HEK293 (cell line): ENCODE results near the gene DGCR2.

Source experiments
- BCL11B ChIP-seq: fragments of 450-650 bp; formaldehyde crosslinking; IDR thresholded peaks from 2 replicates; pipeline ENCODE4 v1.5.1; 2016; ENCODE audit warnings: low read depth, missing biosample characterization, missing genetic modification characterization
- FEZF1 ChIP-seq: fragments of 450-650 bp; formaldehyde crosslinking; IDR thresholded peaks from 2 replicates; pipeline ENCODE4 v1.5.1; 2016; ENCODE audit warnings: missing biosample characterization, missing genetic modification characterization
- ZFP37 ChIP-seq: fragments of 450-650 bp; formaldehyde crosslinking; IDR thresholded peaks from 2 replicates; pipeline ENCODE4 v1.5.1; 2016; ENCODE audit warnings: missing biosample characterization, missing genetic modification characterization
- ZNF654 ChIP-seq: fragments of 450-650 bp; formaldehyde crosslinking; IDR thresholded peaks from 2 replicates; pipeline ENCODE4 v1.5.1; 2016; ENCODE audit warnings: low read depth, missing biosample characterization, missing genetic modification characterization
- ZNF768 ChIP-seq: fragments of 450-650 bp; formaldehyde crosslinking; IDR thresholded peaks from 2 replicates; pipeline ENCODE4 v1.5.1; 2018; ENCODE audit warnings: missing biosample characterization, mild to moderate bottlenecking, missing genetic modification characterization
- ZNF830 ChIP-seq: fragments of 450-650 bp; IDR thresholded peaks from 2 replicates; pipeline ENCODE4 v1.5.0; 2018; ENCODE audit warnings: missing biosample characterization, missing genetic modification characterization, low read depth, mild to moderate bottlenecking, moderate library complexity
- TF ChIP-seq, protein P1 (sequence below): fragments of 450-650 bp; formaldehyde crosslinking; IDR thresholded peaks from 2 replicates; pipeline ENCODE4 v1.5.1; 2016; ENCODE audit warnings: missing biosample characterization, missing genetic modification characterization

DNA sequence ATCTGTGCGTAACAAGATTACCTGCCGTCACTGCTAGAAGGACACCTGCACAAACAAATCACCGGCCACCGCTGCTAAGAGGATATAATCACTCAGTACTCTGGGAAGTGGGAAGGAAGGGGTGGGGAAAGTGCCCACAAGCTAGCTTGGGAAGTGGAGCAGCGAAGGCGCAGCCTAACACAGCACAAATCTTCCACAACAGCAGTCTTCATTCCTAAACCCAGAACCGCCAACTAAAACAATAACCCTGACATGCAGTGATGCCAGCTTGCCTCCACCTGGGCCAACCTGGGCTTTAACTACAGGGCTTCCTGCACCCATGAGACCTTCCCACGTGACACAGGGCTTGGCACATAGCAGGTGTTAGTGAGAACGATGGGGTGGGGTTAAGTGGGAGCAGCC lies 5.1 kb downstream of the DGCR2 start:
- TF ChIP-seq, protein P1, sequence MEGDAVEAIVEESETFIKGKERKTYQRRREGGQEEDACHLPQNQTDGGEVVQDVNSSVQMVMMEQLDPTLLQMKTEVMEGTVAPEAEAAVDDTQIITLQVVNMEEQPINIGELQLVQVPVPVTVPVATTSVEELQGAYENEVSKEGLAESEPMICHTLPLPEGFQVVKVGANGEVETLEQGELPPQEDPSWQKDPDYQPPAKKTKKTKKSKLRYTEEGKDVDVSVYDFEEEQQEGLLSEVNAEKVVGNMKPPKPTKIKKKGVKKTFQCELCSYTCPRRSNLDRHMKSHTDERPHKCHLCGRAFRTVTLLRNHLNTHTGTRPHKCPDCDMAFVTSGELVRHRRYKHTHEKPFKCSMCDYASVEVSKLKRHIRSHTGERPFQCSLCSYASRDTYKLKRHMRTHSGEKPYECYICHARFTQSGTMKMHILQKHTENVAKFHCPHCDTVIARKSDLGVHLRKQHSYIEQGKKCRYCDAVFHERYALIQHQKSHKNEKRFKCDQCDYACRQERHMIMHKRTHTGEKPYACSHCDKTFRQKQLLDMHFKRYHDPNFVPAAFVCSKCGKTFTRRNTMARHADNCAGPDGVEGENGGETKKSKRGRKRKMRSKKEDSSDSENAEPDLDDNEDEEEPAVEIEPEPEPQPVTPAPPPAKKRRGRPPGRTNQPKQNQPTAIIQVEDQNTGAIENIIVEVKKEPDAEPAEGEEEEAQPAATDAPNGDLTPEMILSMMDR (tag by site-specific recombination): no peak
- no peak for TF ChIP-seq ZNF654 (tag by site-specific recombination)
- TF ChIP-seq ZNF830 (tag by site-specific recombination): no peak
- TF ChIP-seq BCL11B (tag by site-specific recombination): no peak
- no peak for TF ChIP-seq ZNF768 (tag by site-specific recombination)
- no peak for TF ChIP-seq FEZF1 (tag by site-specific recombination)
- TF ChIP-seq ZFP37 (tag by site-specific recombination): no peak
